ENCODE results near the gene HIGD1B.
"Not testable (repeated sequence)": the region's sequence is repeated elsewhere in the genome, so short reads cannot be mapped to it uniquely, and the experiment has no call there.

Gene HIGD1B

GRCh38 chr17:44847586-44847985, at the start of gene HIGD1B:
TSS of gene HIGD1B (plus strand) at chr17:44847883. CDS start at chr17:44848153, 270 bp downstream.
- H3K36me3 ChIP-seq (ENCODE audit: control insufficient read depth, insufficient read depth, low read length) = peaks cover 8% of the 10 kb centered on the region; the same call in 1 of the 2 replicates
- peaks cover 9% of the 10 kb centered on the region for H3K4me1 ChIP-seq (ENCODE audit: control insufficient read depth, insufficient read depth, low read length)
- no CpG with 5 or more reads among the region's 2 CpGs for WGBS (ENCODE audit: insufficient coverage, insufficient read length)
- no peak within 1 kb of the TSS for H3K4me3 ChIP-seq (ENCODE audit: low read length)
- no peak within 1 kb of the TSS for H3K27ac ChIP-seq (ENCODE audit: low read length)
- H3K9me3 ChIP-seq (ENCODE audit: control insufficient read depth, insufficient read depth, low read length) = no peaks in the 10 kb centered on the region
- no peak for DNase-seq (ENCODE audit: low read depth, low spot score)
- no peaks in the 10 kb centered on the region for H3K27me3 ChIP-seq (ENCODE audit: control insufficient read depth, insufficient read depth, low read length)

- H3K9me3 ChIP-seq (ENCODE audit: control insufficient read depth, insufficient read depth, low read length) = no peaks in the 10 kb centered on the region
- WGBS (ENCODE audit: insufficient coverage, insufficient read length) = no CpG with 5 or more reads among the region's 2 CpGs
These were observed 49.3 kb upstream of the HIGD1B start for GRCh38 chr17:44798356-44798755.

GRCh38 chr17:44801880-44802279, 45.8 kb upstream of the HIGD1B start:
- H3K27ac ChIP-seq (ENCODE audit: low read length) = no peak overlapping the region
- H3K4me1 ChIP-seq (ENCODE audit: control insufficient read depth, insufficient read depth, low read length) = no peaks in the 10 kb centered on the region
- H3K4me3 ChIP-seq (ENCODE audit: low read length) = no peak overlapping the region
- 0 out of 2 replicates have a peak, but pooled peaks cover 1% of the 10 kb centered on the region for H3K27me3 ChIP-seq (ENCODE audit: control insufficient read depth, insufficient read depth, low read length)
- no peaks in the 10 kb centered on the region for H3K9me3 ChIP-seq (ENCODE audit: control insufficient read depth, insufficient read depth, low read length)
- WGBS (ENCODE audit: insufficient coverage, insufficient read length) = no CpG with 5 or more reads among the region's 5 CpGs
- peaks cover 13% of the 10 kb centered on the region for H3K36me3 ChIP-seq (ENCODE audit: control insufficient read depth, insufficient read depth, low read length)
- DNase-seq (ENCODE audit: low read depth, low spot score) = no peak

More at GRCh38 chr17:44798356-44798755, 49.3 kb upstream of the HIGD1B start:
- Histone ChIP-seq H3K27ac (ENCODE audit: low read length) (no peak overlapping the region), H3K36me3 (ENCODE audit: control insufficient read depth, insufficient read depth, low read length) (no peaks in the 10 kb centered on the region; the same call in 1 of the 2 replicates), H3K4me3 (ENCODE audit: low read length) (no peak overlapping the region), H3K27me3 (ENCODE audit: control insufficient read depth, insufficient read depth, low read length) (0 out of 2 replicates have a peak, but pooled peaks cover 1% of the 10 kb centered on the region), H3K4me1 (ENCODE audit: control insufficient read depth, insufficient read depth, low read length) (0 out of 2 replicates have a peak, but pooled peaks cover 3% of the 10 kb centered on the region)
- no peak for DNase-seq (ENCODE audit: low read depth, low spot score)

- DNase-seq (ENCODE audit: low read depth, low spot score) = no peak
- Histone ChIP-seq H3K9me3 (ENCODE audit: control insufficient read depth, insufficient read depth, low read length) (no peaks in the 10 kb centered on the region), H3K27ac (ENCODE audit: low read length) (no peak overlapping the region), H3K36me3 (ENCODE audit: control insufficient read depth, insufficient read depth, low read length) (peaks cover 13% of the 10 kb centered on the region), H3K4me1 (ENCODE audit: control insufficient read depth, insufficient read depth, low read length) (no peaks in the 10 kb centered on the region), H3K27me3 (ENCODE audit: control insufficient read depth, insufficient read depth, low read length) (0 out of 2 replicates have a peak, but pooled peaks cover 1% of the 10 kb centered on the region), H3K4me3 (ENCODE audit: low read length) (no peak overlapping the region)
- WGBS (ENCODE audit: insufficient coverage, insufficient read length) = no CpG with 5 or more reads among the region's 10 CpGs
These were observed 43.2 kb upstream of the HIGD1B start for GRCh38 chr17:44804302-44805089.

- H3K27ac ChIP-seq (ENCODE audit: low read length) = no peak overlapping the region
- H3K27me3 ChIP-seq (ENCODE audit: control insufficient read depth, insufficient read depth, low read length) = no peaks in the 10 kb centered on the region
- DNase-seq (ENCODE audit: low read depth, low spot score) = no peak
- no peaks in the 10 kb centered on the region for H3K9me3 ChIP-seq (ENCODE audit: control insufficient read depth, insufficient read depth, low read length)
- H3K36me3 ChIP-seq (ENCODE audit: control insufficient read depth, insufficient read depth, low read length) = peaks cover 13% of the 10 kb centered on the region
- no peaks in the 10 kb centered on the region for H3K4me1 ChIP-seq (ENCODE audit: control insufficient read depth, insufficient read depth, low read length)
- no peak overlapping the region for H3K4me3 ChIP-seq (ENCODE audit: low read length)
- no CpG with 5 or more reads among the region's 4 CpGs for WGBS (ENCODE audit: insufficient coverage, insufficient read length)
These were observed 40.4 kb upstream of the HIGD1B start for GRCh38 chr17:44807093-44807816.

GRCh38 chr17:44807817-44808155, 39.9 kb upstream of the HIGD1B start:
- Histone ChIP-seq H3K36me3 (ENCODE audit: control insufficient read depth, insufficient read depth, low read length) (peaks cover 13% of the 10 kb centered on the region), H3K4me1 (ENCODE audit: control insufficient read depth, insufficient read depth, low read length) (no peaks in the 10 kb centered on the region), H3K27me3 (ENCODE audit: control insufficient read depth, insufficient read depth, low read length) (no peaks in the 10 kb centered on the region), H3K27ac (ENCODE audit: low read length) (no peak overlapping the region), H3K9me3 (ENCODE audit: control insufficient read depth, insufficient read depth, low read length) (no peaks in the 10 kb centered on the region), H3K4me3 (ENCODE audit: low read length) (no peak overlapping the region)
- no CpG with 5 or more reads among the region's 3 CpGs for WGBS (ENCODE audit: insufficient coverage, insufficient read length)
- DNase-seq (ENCODE audit: low read depth, low spot score) = no peak

GRCh38 chr17:44808156-44808555, 39.5 kb upstream of the HIGD1B start:
- Histone ChIP-seq H3K27me3 (ENCODE audit: control insufficient read depth, insufficient read depth, low read length) (no peaks in the 10 kb centered on the region), H3K4me3 (ENCODE audit: low read length) (no peak overlapping the region), H3K27ac (ENCODE audit: low read length) (no peak overlapping the region), H3K36me3 (ENCODE audit: control insufficient read depth, insufficient read depth, low read length) (peaks cover 13% of the 10 kb centered on the region), H3K9me3 (ENCODE audit: control insufficient read depth, insufficient read depth, low read length) (no peaks in the 10 kb centered on the region), H3K4me1 (ENCODE audit: control insufficient read depth, insufficient read depth, low read length) (no peaks in the 10 kb centered on the region)
- no CpG with 5 or more reads among the region's 4 CpGs for WGBS (ENCODE audit: insufficient coverage, insufficient read length)
- no peak for DNase-seq (ENCODE audit: low read depth, low spot score)

GRCh38 chr17:44808656-44809388, 38.9 kb upstream of the HIGD1B start:
- not testable (repeated sequence) for H3K27ac ChIP-seq (ENCODE audit: low read length); H3K4me1 ChIP-seq (ENCODE audit: control insufficient read depth, insufficient read depth, low read length); H3K9me3 ChIP-seq (ENCODE audit: control insufficient read depth, insufficient read depth, low read length); DNase-seq (ENCODE audit: low read depth, low spot score); H3K27me3 ChIP-seq (ENCODE audit: control insufficient read depth, insufficient read depth, low read length); H3K4me3 ChIP-seq (ENCODE audit: low read length)
- WGBS (ENCODE audit: insufficient coverage, insufficient read length) = no CpG with 5 or more reads among the region's 9 CpGs
- peaks cover 13% of the 10 kb centered on the region for H3K36me3 ChIP-seq (ENCODE audit: control insufficient read depth, insufficient read depth, low read length)

- Histone ChIP-seq H3K27me3 (ENCODE audit: control insufficient read depth, insufficient read depth, low read length) (no peaks in the 10 kb centered on the region), H3K4me3 (ENCODE audit: low read length) (no peak overlapping the region), H3K9me3 (ENCODE audit: control insufficient read depth, insufficient read depth, low read length) (no peaks in the 10 kb centered on the region), H3K27ac (ENCODE audit: low read length) (no peak overlapping the region), H3K36me3 (ENCODE audit: control insufficient read depth, insufficient read depth, low read length) (no peaks in the 10 kb centered on the region), H3K4me1 (ENCODE audit: control insufficient read depth, insufficient read depth, low read length) (no peaks in the 10 kb centered on the region)
- no peak for DNase-seq (ENCODE audit: low read depth, low spot score)
- 100% methylated on average over 2 of the region's 4 CpGs for WGBS (ENCODE audit: insufficient coverage, insufficient read length)
These were observed 35.4 kb upstream of the HIGD1B start for GRCh38 chr17:44812263-44812662.

GRCh38 chr17:44818508-44818907, 29.2 kb upstream of the HIGD1B start:
- not testable (repeated sequence) for H3K4me3 ChIP-seq (ENCODE audit: low read length); H3K27me3 ChIP-seq (ENCODE audit: control insufficient read depth, insufficient read depth, low read length); H3K4me1 ChIP-seq (ENCODE audit: control insufficient read depth, insufficient read depth, low read length); H3K36me3 ChIP-seq (ENCODE audit: control insufficient read depth, insufficient read depth, low read length); H3K9me3 ChIP-seq (ENCODE audit: control insufficient read depth, insufficient read depth, low read length); DNase-seq (ENCODE audit: low read depth, low spot score); H3K27ac ChIP-seq (ENCODE audit: low read length)
- no CpG with 5 or more reads among the region's 6 CpGs for WGBS (ENCODE audit: insufficient coverage, insufficient read length)

All from iPS DF 6.9 (cell line).